ENCODE results near the gene RSF1. TPM values are rescaled to one million over a fixed set of nuclear protein-coding genes. Genes with fewer than 3 reads are reported as not detected.

RSF1 gene
- total RNA-seq, 2 experiments from 2014 or later: 49.9 to 59.2 TPM

DNA sequence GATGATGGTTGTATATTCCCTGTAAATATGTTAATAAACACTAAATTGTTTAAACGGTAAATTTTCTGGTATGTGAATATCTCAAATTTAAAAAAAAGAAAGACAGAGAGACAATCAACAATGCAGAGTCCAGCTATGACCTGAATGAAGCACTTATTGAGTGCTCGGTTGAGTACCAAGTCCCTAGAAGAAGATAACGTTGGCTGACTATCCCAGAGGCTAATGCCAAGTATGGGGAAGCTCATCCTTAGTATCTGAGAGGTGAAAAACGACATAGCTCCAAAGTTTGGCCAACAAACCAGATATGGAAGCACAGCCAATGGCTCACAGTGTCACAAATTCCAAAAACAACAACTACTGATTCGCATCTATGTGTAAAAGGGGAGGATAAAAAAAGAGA, 71.3 kb downstream of the RSF1 start:
- H3K9me3 Mint-ChIP-seq (ENCODE audit: low read depth): no peaks in the 10 kb centered on the region
- H3K36me3 Mint-ChIP-seq (ENCODE audit: low read depth): peaks cover 14% of the 10 kb centered on the region
- POLR2A ChIA-PET: no interaction called here
- H3K27me3 Mint-ChIP-seq: no peaks in the 10 kb centered on the region
- CTCF ChIA-PET: no interaction called here
- peaks cover 9% of the 10 kb centered on the region for H3K4me1 Mint-ChIP-seq
- H3K4me3 Mint-ChIP-seq: no peak overlapping the region
- no peak for ATAC-seq
- intact Hi-C loops (cut with DNase I, micrococcal nuclease): no loop called here
- no peak overlapping the region for H3K27ac Mint-ChIP-seq
- DNase-seq: no peak

GRCh38 chr11:77748266-77748665, 72.3 kb downstream of the RSF1 start:
- Mint-ChIP-seq H3K9me3 (ENCODE audit: low read depth) (no peaks in the 10 kb centered on the region), H3K27me3 (no peaks in the 10 kb centered on the region), H3K4me1 (peaks cover 9% of the 10 kb centered on the region), H3K4me3 (no peak overlapping the region), H3K27ac (no peak overlapping the region), H3K36me3 (ENCODE audit: low read depth) (peaks cover 9% of the 10 kb centered on the region)
- ChIA-PET CTCF (no interaction called here), POLR2A (no interaction called here)
- ATAC-seq: no peak
- DNase-seq: no peak
- intact Hi-C loops (cut with DNase I, micrococcal nuclease): no loop called here

DNA sequence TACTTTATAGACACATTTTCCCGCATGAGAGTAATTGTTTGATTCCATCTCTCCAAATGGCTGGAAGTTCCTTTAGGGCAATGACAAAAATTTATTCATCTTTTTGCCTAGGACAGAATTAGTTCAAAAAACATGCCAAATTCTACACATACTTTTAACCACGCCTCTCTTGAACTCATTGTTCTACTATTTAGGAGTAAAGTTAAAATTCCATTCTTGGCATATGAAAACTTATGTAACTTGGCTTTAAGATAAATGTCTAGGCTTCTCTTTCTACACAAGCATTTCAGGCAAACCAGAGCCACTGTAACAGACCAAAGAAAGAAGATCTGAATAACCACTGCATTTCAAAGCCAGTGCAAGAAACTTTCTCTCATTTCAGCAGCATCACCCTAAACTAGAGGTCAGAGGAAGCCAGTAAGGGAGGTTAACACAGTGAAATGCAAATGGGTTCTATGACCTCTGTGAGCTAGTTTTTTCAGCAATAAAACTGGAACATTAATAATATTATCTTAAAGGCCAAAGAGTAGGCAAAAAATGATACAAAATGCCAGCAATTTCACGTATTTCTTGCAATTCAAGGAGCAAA, 73.0 kb downstream of the RSF1 start:
- Mint-ChIP-seq H3K4me3 (no peak overlapping the region), H3K27me3 (no peaks in the 10 kb centered on the region), H3K27ac (no peak overlapping the region), H3K4me1 (peaks cover 8% of the 10 kb centered on the region), H3K9me3 (ENCODE audit: low read depth) (no peaks in the 10 kb centered on the region), H3K36me3 (ENCODE audit: low read depth) (peaks cover 9% of the 10 kb centered on the region)
- ChIA-PET POLR2A (no interaction called here), CTCF (interaction anchor here (1.2 kb wide), 2 partner anchors 28 to 68 kb away, joined by 3 read pairs; no protein-coding TSS in a partner anchor)
- no peak for DNase-seq
- ATAC-seq: no peak
- intact Hi-C loops (cut with DNase I, micrococcal nuclease): no loop called here

DNA sequence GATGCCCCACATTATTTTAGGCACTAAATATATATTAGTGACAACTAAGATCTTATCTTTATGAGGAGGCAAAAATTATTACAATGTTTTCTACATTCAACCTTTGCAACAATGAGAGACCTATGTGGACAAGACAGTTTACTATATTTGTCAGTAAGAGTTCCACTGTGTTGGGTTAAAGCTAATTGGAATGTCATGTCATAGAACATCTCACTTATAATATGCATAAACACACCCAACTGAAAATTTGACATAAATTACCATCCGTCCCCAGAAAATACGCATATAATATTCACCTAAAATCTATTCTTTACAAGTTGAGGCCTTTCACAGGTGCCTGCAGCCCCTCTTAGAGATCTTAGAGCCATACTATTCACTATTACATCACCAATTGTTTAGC, 84.0 kb downstream of the RSF1 start:
- Mint-ChIP-seq H3K4me1 (no peaks in the 10 kb centered on the region), H3K4me3 (no peak overlapping the region), H3K9me3 (ENCODE audit: low read depth) (peaks cover 6% of the 10 kb centered on the region), H3K27ac (no peak overlapping the region), H3K36me3 (ENCODE audit: low read depth) (peaks cover 48% of the 10 kb centered on the region), H3K27me3 (no peaks in the 10 kb centered on the region)
- DNase-seq (no peak), ATAC-seq (no peak)
- ChIA-PET POLR2A (no interaction called here), CTCF (no interaction called here)
- intact Hi-C loops (cut with DNase I, micrococcal nuclease): no loop called here

DNA sequence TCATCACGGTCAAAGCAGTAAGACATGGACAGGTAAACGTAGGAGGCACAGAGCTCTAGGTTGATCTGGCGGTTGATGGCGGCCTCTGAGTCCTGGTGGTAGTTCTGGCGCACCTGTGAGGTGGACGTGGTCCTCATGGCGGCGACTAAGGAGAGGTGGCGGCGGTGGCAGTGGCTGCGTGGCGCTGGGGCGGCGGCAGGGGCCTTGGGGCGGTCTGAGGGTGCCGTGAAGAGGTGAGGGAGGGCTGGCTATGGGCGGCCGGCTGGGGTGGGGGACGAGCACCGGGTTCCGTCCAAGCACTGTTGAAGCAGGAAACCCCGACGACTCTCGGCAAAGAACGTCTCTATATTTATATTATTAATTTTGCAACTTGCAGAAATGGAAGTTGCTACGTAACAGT, 85.6 kb downstream of the RSF1 start:
- ATAC-seq: no peak
- Mint-ChIP-seq H3K4me1 (peaks cover 2% of the 10 kb centered on the region), H3K27me3 (no peaks in the 10 kb centered on the region), H3K36me3 (ENCODE audit: low read depth) (peaks cover 53% of the 10 kb centered on the region), H3K9me3 (ENCODE audit: low read depth) (peaks cover 15% of the 10 kb centered on the region), H3K4me3 (no peak overlapping the region), H3K27ac (no peak overlapping the region)
- intact Hi-C loops (cut with DNase I, micrococcal nuclease): no loop called here
- no peak for DNase-seq
- ChIA-PET CTCF (no interaction called here), POLR2A (no interaction called here)

DNA sequence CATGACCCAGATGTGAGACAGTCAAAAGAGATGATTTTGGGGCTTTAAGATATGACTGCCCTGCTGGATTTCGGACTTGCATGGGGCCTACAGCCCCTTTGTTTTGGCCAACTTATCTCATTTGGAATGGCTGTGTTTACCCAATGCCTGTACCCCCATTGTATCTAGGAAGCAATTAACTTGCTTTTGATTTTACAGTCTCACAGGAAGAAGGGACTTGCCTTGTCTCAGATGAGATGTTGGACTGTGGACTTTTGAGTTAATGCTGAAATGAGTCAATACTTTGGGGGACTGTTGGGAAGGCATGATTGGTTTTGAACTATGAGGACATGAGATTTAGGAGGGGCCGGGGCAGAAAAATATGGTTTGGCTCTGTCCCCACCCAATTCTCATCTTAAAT, 88.4 kb downstream of the RSF1 start:
- H3K9me3 Mint-ChIP-seq (ENCODE audit: low read depth): peaks cover 15% of the 10 kb centered on the region
- ChIA-PET POLR2A (no interaction called here), CTCF (no interaction called here)
- H3K27me3 Mint-ChIP-seq: no peaks in the 10 kb centered on the region
- no peak overlapping the region for H3K27ac Mint-ChIP-seq
- H3K36me3 Mint-ChIP-seq (ENCODE audit: low read depth): peaks cover 50% of the 10 kb centered on the region
- DNase-seq (no peak), ATAC-seq (no peak)
- intact Hi-C loops (cut with DNase I, micrococcal nuclease): no loop called here
- H3K4me1 Mint-ChIP-seq: peaks cover 2% of the 10 kb centered on the region
- no peak overlapping the region for H3K4me3 Mint-ChIP-seq

- ChIA-PET POLR2A (no interaction called here), CTCF (no interaction called here)
- Mint-ChIP-seq H3K4me1 (peaks cover 6% of the 10 kb centered on the region), H3K27ac (no peak overlapping the region), H3K27me3 (no peaks in the 10 kb centered on the region), H3K9me3 (ENCODE audit: low read depth) (peaks cover 15% of the 10 kb centered on the region), H3K4me3 (no peak overlapping the region), H3K36me3 (ENCODE audit: low read depth) (peaks cover 41% of the 10 kb centered on the region)
- ATAC-seq: no peak
- intact Hi-C loops (cut with DNase I, micrococcal nuclease): no loop called here
- no peak for DNase-seq
Measured at GRCh38 chr11:77730789-77731188, 89.7 kb downstream of the RSF1 start.

- peaks cover 15% of the 10 kb centered on the region for H3K9me3 Mint-ChIP-seq (ENCODE audit: low read depth)
- H3K4me3 Mint-ChIP-seq: no peak overlapping the region
- ATAC-seq: no peak
- CTCF ChIA-PET: interaction anchor here (0.5 kb wide), 1 partner anchor 32 kb away, joined by 3 read pairs; no protein-coding TSS in a partner anchor
- peaks cover 6% of the 10 kb centered on the region for H3K4me1 Mint-ChIP-seq
- intact Hi-C loops (cut with DNase I, micrococcal nuclease): no loop called here
- no peaks in the 10 kb centered on the region for H3K27me3 Mint-ChIP-seq
- H3K27ac Mint-ChIP-seq: no peak overlapping the region
- H3K36me3 Mint-ChIP-seq (ENCODE audit: low read depth): peaks cover 37% of the 10 kb centered on the region
- DNase-seq: no peak
- POLR2A ChIA-PET: no interaction called here
Measured at GRCh38 chr11:77729063-77729462, 91.5 kb downstream of the RSF1 start.

DNA sequence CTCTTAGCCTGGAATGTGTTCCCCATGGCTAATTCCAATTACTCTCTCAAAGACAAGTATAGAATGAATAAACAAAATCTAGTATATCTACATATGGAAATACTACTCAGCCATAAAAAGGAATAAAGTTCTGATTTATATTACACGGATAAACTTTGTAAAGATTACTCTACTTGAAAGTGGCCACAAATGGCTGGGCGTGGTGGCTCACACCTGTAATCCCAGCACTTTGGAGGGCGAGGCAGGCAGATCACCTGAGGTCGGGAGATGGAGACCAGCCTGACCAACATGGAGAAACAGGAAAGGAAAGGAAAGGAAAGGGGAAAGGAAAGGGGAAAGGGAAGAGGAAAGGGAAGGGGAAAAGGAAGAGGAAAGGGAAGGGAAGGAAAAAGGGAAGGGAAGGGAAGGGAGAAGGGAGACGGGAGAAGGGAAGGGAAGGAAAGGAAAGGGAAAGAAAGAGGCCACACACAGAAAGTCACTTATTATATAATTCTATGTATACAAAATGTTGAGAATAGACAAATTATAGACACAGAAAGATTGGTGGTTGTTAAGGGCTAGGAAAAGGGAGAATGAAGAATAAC, 92.2 kb downstream of the RSF1 start:
- Mint-ChIP-seq H3K36me3 (ENCODE audit: low read depth) (peaks cover 35% of the 10 kb centered on the region), H3K9me3 (ENCODE audit: low read depth) (peaks cover 15% of the 10 kb centered on the region), H3K4me1 (peaks cover 6% of the 10 kb centered on the region), H3K4me3 (no peak overlapping the region), H3K27me3 (no peaks in the 10 kb centered on the region), H3K27ac (no peak overlapping the region)
- CTCF ChIA-PET: interaction anchor here (0.5 kb wide), 1 partner anchor 31 kb away, joined by 3 read pairs; no protein-coding TSS in a partner anchor
- ATAC-seq (no peak), DNase-seq (no peak)
- intact Hi-C loops (cut with DNase I, micrococcal nuclease): no loop called here
- POLR2A ChIA-PET: no interaction called here

GRCh38 chr11:77726524-77726923, 94.0 kb downstream of the RSF1 start:
- CTCF ChIA-PET: interaction anchor here (0.6 kb wide), 2 partner anchors 319 to 679 kb away, joined by 4 read pairs; no protein-coding TSS in a partner anchor
- H3K27ac Mint-ChIP-seq: peak overlapping the region; percentile 13
- H3K27me3 Mint-ChIP-seq: no peaks in the 10 kb centered on the region
- DNase-seq (no peak), ATAC-seq (peak; percentile 33)
- intact Hi-C loops (cut with DNase I, micrococcal nuclease): no loop called here
- H3K4me1 Mint-ChIP-seq: peaks cover 6% of the 10 kb centered on the region
- peaks cover 33% of the 10 kb centered on the region for H3K36me3 Mint-ChIP-seq (ENCODE audit: low read depth)
- POLR2A ChIA-PET: no interaction called here
- H3K9me3 Mint-ChIP-seq (ENCODE audit: low read depth): peaks cover 9% of the 10 kb centered on the region
- no peak overlapping the region for H3K4me3 Mint-ChIP-seq

GRCh38 chr11:77725433-77725832, 95.1 kb downstream of the RSF1 start:
- Mint-ChIP-seq H3K36me3 (ENCODE audit: low read depth) (peaks cover 24% of the 10 kb centered on the region), H3K4me1 (peaks cover 4% of the 10 kb centered on the region), H3K27me3 (no peaks in the 10 kb centered on the region), H3K27ac (no peak overlapping the region), H3K4me3 (no peak overlapping the region), H3K9me3 (ENCODE audit: low read depth) (peaks cover 1% of the 10 kb centered on the region)
- ATAC-seq: no peak
- intact Hi-C loops (cut with DNase I, micrococcal nuclease): no loop called here
- CTCF ChIA-PET: no interaction called here
- POLR2A ChIA-PET: no interaction called here
- no peak for DNase-seq

GRCh38 chr11:77724636-77725035, 95.9 kb downstream of the RSF1 start:
- ChIA-PET CTCF (no interaction called here), POLR2A (no interaction called here)
- ATAC-seq (no peak), DNase-seq (no peak)
- H3K9me3 Mint-ChIP-seq (ENCODE audit: low read depth): no peaks in the 10 kb centered on the region
- H3K4me1 Mint-ChIP-seq: peaks cover 4% of the 10 kb centered on the region
- H3K36me3 Mint-ChIP-seq (ENCODE audit: low read depth): peaks cover 25% of the 10 kb centered on the region
- intact Hi-C loops (cut with DNase I, micrococcal nuclease): no loop called here
- no peak overlapping the region for H3K4me3 Mint-ChIP-seq
- H3K27me3 Mint-ChIP-seq: no peaks in the 10 kb centered on the region
- no peak overlapping the region for H3K27ac Mint-ChIP-seq
